A549 (cell line): ENCODE results near the gene OCRL. TPM values are rescaled to one million over a fixed set of nuclear protein-coding genes. Genes with fewer than 3 reads are reported as not detected.

Experiments used
- ATAC-seq, 2 experiments: fragments of 200-7000 bp in 1 of 2; fragments of >200 bp in 1 of 2; cut with Nextera tagmentation in 1 of 2; cut with Tn5 transposase in 1 of 2; 3 replicates each; pipeline versions ENCODE4 v1.8.0 to v1.9.1; 2018 to 2020; ENCODE audit warnings: mild to moderate bottlenecking in 1 of 2, moderate library complexity in 1 of 2
- CTCF ChIA-PET: fragments of 300-600 bp; sonication (Branson Sonifier 250); formaldehyde crosslinking; extraction: SDS; loops from one replicate; lab custom pipeline; 2021; ENCODE audit warnings: antibody characterized with exemption, inconsistent platforms; lab: Yijun Ruan, JAX
- POLR2A ChIA-PET: fragments of 350-600 bp; formaldehyde crosslinking; extraction: SDS; loops from one replicate; lab custom pipeline; 2021; ENCODE audit warnings: antibody characterized with exemption, inconsistent platforms; lab: Yijun Ruan, JAX
- DNase-seq, 2 experiments: peaks; one replicate each; pipeline versions ENCODE4 v3.0.0 to v3.0.0-alpha.2; 2011 to 2016; ENCODE audit warnings: low read depth in 1 of 2, low spot score in 1 of 2
- FAIRE-seq: peaks from 2 replicates; lab custom pipeline; 2011; peaks lifted over from hg19 to GRCh38; lab: Jason Lieb, UNC
- H3K27ac ChIP-seq, 2 experiments: fragments of >200 bp; sonication (Bioruptor Twin); formaldehyde crosslinking; 3 replicates each; pipeline ENCODE4 v1.5.1; 2016 to 2017
- H3K4me1 ChIP-seq: fragments of >200 bp; sonication (Bioruptor Twin); formaldehyde crosslinking; 3 replicates; pipeline ENCODE4 v1.6.1; 2016
- H3K4me2 ChIP-seq: fragments of >200 bp; sonication (Bioruptor Twin); formaldehyde crosslinking; 3 replicates; pipeline ENCODE4 v1.6.1; 2016
- H3K4me3 ChIP-seq: fragments of >200 bp; sonication (Bioruptor Twin); formaldehyde crosslinking; 3 replicates; pipeline ENCODE4 v1.5.1; 2016
- H3K9me3 ChIP-seq: fragments of >200 bp; sonication (Bioruptor Twin); formaldehyde crosslinking; 3 replicates; pipeline ENCODE4 v1.6.1; 2016
- BHLHE40 ChIP-seq: IDR thresholded peaks from 2 replicates; pipeline ENCODE4 v1.6.1; 2012; ENCODE audit warnings: low read depth, low read length, inconsistent platforms
- CHD2 ChIP-seq: fragments of 150-350 bp; IDR thresholded peaks from 2 replicates; pipeline ENCODE4 v1.6.1; 2014; ENCODE audit warnings: low read length; ENCODE audit not compliant: partially characterized antibody
- EHF ChIP-seq: fragments of 250-450 bp; sonication (Bioruptor Pico); IDR thresholded peaks from 2 replicates; pipeline ENCODE4 v1.5.0; 2020; ENCODE audit warnings: mild to moderate bottlenecking
- FOSL2 ChIP-seq, 2 experiments: fragments of 450-650 bp in 1 of 2; fragments of >200 bp in 1 of 2; sonication (Bioruptor Twin) in 1 of 2; formaldehyde crosslinking; IDR thresholded peaks; 2 replicates each; pipeline versions ENCODE4 v1.5.0 to v1.6.1; 2016 to 2020; ENCODE audit warnings: mild to moderate bottlenecking in 1 of 2, moderate library complexity in 1 of 2
- GATA3 ChIP-seq: IDR thresholded peaks from 2 replicates; pipeline ENCODE4 v1.6.1; 2012; ENCODE audit warnings: borderline replicate concordance
- HES2 ChIP-seq: fragments of >200 bp; sonication (Bioruptor Twin); formaldehyde crosslinking; IDR thresholded peaks from 2 replicates; pipeline ENCODE4 v1.6.1; 2016
- HEYL ChIP-seq: fragments of 250-450 bp; sonication (Bioruptor Pico); IDR thresholded peaks from 2 replicates; pipeline ENCODE4 v1.8.0; 2021; ENCODE audit warnings: mild to moderate bottlenecking, moderate library complexity
- HOXA7 ChIP-seq: fragments of 250-450 bp; sonication (Bioruptor Pico); IDR thresholded peaks from 2 replicates; pipeline ENCODE4 v1.5.0; 2020; ENCODE audit warnings: mild to moderate bottlenecking, moderate library complexity
- HOXB13 ChIP-seq: fragments of 250-450 bp; sonication (Bioruptor Pico); IDR thresholded peaks from 2 replicates; pipeline ENCODE4 v1.5.0; 2020; ENCODE audit warnings: low read depth, mild to moderate bottlenecking, moderate library complexity
- HOXB5 ChIP-seq: fragments of 250-450 bp; sonication (Bioruptor Pico); IDR thresholded peaks from 2 replicates; pipeline ENCODE4 v1.5.0; 2020; ENCODE audit warnings: mild to moderate bottlenecking, moderate library complexity
- JUN ChIP-seq, 2 experiments: fragments of >200 bp; sonication (Bioruptor Twin); formaldehyde crosslinking; IDR thresholded peaks; 2 replicates in 1 of 2; 3 replicates in 1 of 2; pipeline ENCODE4 v1.6.1; 2016 to 2017
- JUNB ChIP-seq: fragments of >200 bp; sonication (Bioruptor Twin); formaldehyde crosslinking; IDR thresholded peaks from 2 replicates; pipeline ENCODE4 v1.6.1; 2016
- KDM5A ChIP-seq: fragments of 200-600 bp; sonication (generic); IDR thresholded peaks from 2 replicates; pipeline ENCODE4 v1.6.1; 2016; ENCODE audit warnings: antibody characterized with exemption, mild to moderate bottlenecking
- MAX ChIP-seq: IDR thresholded peaks from 2 replicates; pipeline ENCODE4 v1.6.1; 2012
- PHF8 ChIP-seq: fragments of 200-600 bp; sonication (generic); IDR thresholded peaks from 2 replicates; pipeline ENCODE4 v1.6.1; 2016; ENCODE audit warnings: low read depth, mild to moderate bottlenecking, antibody characterized with exemption, moderate library complexity, borderline replicate concordance
- POLR2A ChIP-seq: IDR thresholded peaks from 2 replicates; pipeline ENCODE4 v1.6.1; 2012; ENCODE audit warnings: mild to moderate bottlenecking, low read length
- RCOR1 ChIP-seq: fragments of 150-350 bp; IDR thresholded peaks from 2 replicates; pipeline ENCODE4 v1.6.1; 2014; ENCODE audit warnings: antibody characterized with exemption, low read length, low read depth
- REST ChIP-seq: fragments of 200-600 bp; sonication (generic); IDR thresholded peaks from 2 replicates; pipeline ENCODE4 v1.6.1; 2016; ENCODE audit warnings: antibody characterized with exemption, mild to moderate bottlenecking, moderate library complexity
- RFX5 ChIP-seq: fragments of 450-650 bp; IDR thresholded peaks from 2 replicates; pipeline ENCODE4 v1.7.1; 2014; ENCODE audit warnings: antibody characterized with exemption, mild to moderate bottlenecking, moderate library complexity
- SMC3 ChIP-seq: fragments of >200 bp; sonication (Bioruptor Twin); formaldehyde crosslinking; IDR thresholded peaks from 3 replicates; pipeline ENCODE4 v1.6.1; 2018; ENCODE audit warnings: inconsistent platforms
- WGBS: methylation state at CpG from one replicate; pipeline ENCODE4 v1.1.6; 2017; ENCODE audit errors: missing lambda C conversion rate; 5-methylcytosine and 5-hydroxymethylcytosine counted together
- polyA plus RNA-seq, 4 experiments: library from polyadenylated mRNA; depleted of rRNA in 3 of 4; stranded (reverse); fragments of >200 nt; fragmentation: RNase III in 1 of 4; extraction: RNeasy Plus Mini Kit Qiagen cat#74134 plus additional on column Dnase treatment in 1 of 4; gene quantifications; 2 replicates in 3 of 4; 3 replicates in 1 of 4; pipeline ENCODE4 v1.2.3, GENCODE V29; 2011 to 2017

Gene OCRL
- polyA plus RNA-seq, 2 of the 4 experiments (the other 2 are of a cell fraction) = 22.4 to 49.0 TPM

- Histone ChIP-seq H3K4me1 (peaks cover 34% of the 10 kb centered on the region; the same call in 2 of the 3 replicates), H3K9me3 (no peaks in the 10 kb centered on the region), H3K4me3 (peak overlapping the region; percentile 100), H3K4me2 (peak overlapping the region; percentile 92), H3K27ac (peak overlapping the region; percentile 98 to 99)
- peak; percentile 82 to 90 for ATAC-seq
- CTCF ChIA-PET = interaction anchor here (0.7 kb wide), 1 partner anchor 20 kb away, joined by 3 read pairs; no protein-coding TSS in a partner anchor
- WGBS = 2% methylated on average over 26 of the region's 56 CpGs
- TF ChIP-seq HOXA7 (CRISPR knock-in tag) = no peak
- TF ChIP-seq KDM5A = no peak
- no peak for TF ChIP-seq RCOR1
- no peak for TF ChIP-seq FOSL2 (IDR thresholded peaks at IDR 0.05)
- TF ChIP-seq FOSL2 (CRISPR knock-in tag; IDR thresholded peaks at IDR 0.05) = no peak
- no peak for TF ChIP-seq RFX5
- TF ChIP-seq HOXB13 = no peak
- TF ChIP-seq JUNB = no peak
- TF ChIP-seq HES2 = no peak
- TF ChIP-seq HOXB5 (CRISPR knock-in tag) = no peak
- no peak for TF ChIP-seq BHLHE40
- no peak for TF ChIP-seq EHF (CRISPR knock-in tag)
- no peak for FAIRE-seq
- POLR2A ChIA-PET = interaction anchor here (0.7 to 1.1 kb wide), 2 partner anchors 18 to 270 kb away, joined by 3 to 6 read pairs; partner anchors contain the start of gene OCRL
- peak; percentile 55 to 66 for DNase-seq
Measured at GRCh38 chrX:129522184-129523078, 17.6 kb upstream of the OCRL start.

- H3K27ac ChIP-seq = peak within 1 kb of the TSS; percentile 98 to 99
- H3K4me3 ChIP-seq = peak within 1 kb of the TSS; percentile 100
- H3K9me3 ChIP-seq = no peaks in the 10 kb centered on the region
- TF ChIP-seq POLR2A = peak; percentile 61
- peak; percentile 27; the same call in 1 of the 2 replicates for TF ChIP-seq PHF8
- TF ChIP-seq REST = peak; percentile 68
- TF ChIP-seq SMC3 = no peak
- peak; percentile 57 for TF ChIP-seq CHD2
- no peak for TF ChIP-seq EHF (CRISPR knock-in tag)
- peak in 1 of 2 experiments; percentile 70; a peak in 2 of 5 replicates for TF ChIP-seq JUN (IDR thresholded peaks at IDR 0.05)
- no peak for TF ChIP-seq HEYL (CRISPR knock-in tag)
- TF ChIP-seq GATA3 = 0 out of 2 replicates have a peak, but pooled peaks have one; percentile 12
- TF ChIP-seq MAX = peak; percentile 24; the same call in 1 of the 2 replicates
- no peak for FAIRE-seq
- POLR2A ChIA-PET = interaction anchor here (0.7 kb wide), 1 partner anchor 269 kb away, joined by 6 read pairs; no protein-coding TSS in a partner anchor
- peak within 1 kb of the TSS; percentile 92 for H3K4me2 ChIP-seq
- CTCF ChIA-PET = no interaction called here
- peak; percentile 80 to 81 for ATAC-seq
- DNase-seq = peak; percentile 67 to 79
- H3K4me1 ChIP-seq = peaks cover 34% of the 10 kb centered on the region; the same call in 2 of the 3 replicates
- 2% methylated on average over 21 of the region's 54 CpGs for WGBS
Measured at GRCh38 chrX:129523079-129523911, 16.8 kb upstream of the OCRL start, which contains the start of gene SMARCA1. Gene SMARCA1 (minus strand): TSS chrX:129523490. CDS start chrX:129523370, 120 bp downstream.
